IMR-90 (cell line): Measurements from ENCODE around the gene CIDEC. TPM values are rescaled to one million over a fixed set of nuclear protein-coding genes. Genes with fewer than 3 reads are reported as not detected.

Experiments used
- ATAC-seq: fragments of 200-7000 bp; cut with Tn5 transposase; 2 replicates; pipeline ENCODE4 v1.9.1; 2020; ENCODE audit warnings: low read depth, mild to moderate bottlenecking, moderate library complexity
- BruUV-seq: library from RNA; stranded (reverse); fragments of 400-500 nt; replicated peaks from 2 replicates; lab custom pipeline; 2021; lab: Mats Ljungman, UMichigan
- CTCF ChIA-PET: fragments of 300-600 bp; formaldehyde crosslinking; extraction: SDS; loops from one replicate; lab custom pipeline; 2021; ENCODE audit warnings: antibody characterized with exemption; lab: Yijun Ruan, JAX
- POLR2A ChIA-PET: fragments of 300-600 bp; sonication (Branson Sonifier 250); formaldehyde crosslinking; loops from one replicate; lab custom pipeline; 2022; ENCODE audit warnings: antibody characterized with exemption; ENCODE audit not compliant: unreplicated experiment; lab: Charles Lee
- DNase-seq: peaks from one replicate; pipeline ENCODE4 v3.0.0; 2013
- H2AFZ ChIP-seq: replicated peaks from 2 replicates; pipeline ENCODE3; 2013; ENCODE audit warnings: low read length, mild to moderate bottlenecking; ENCODE audit not compliant: poor library complexity
- H2AK5ac ChIP-seq: 2 replicates; pipeline ENCODE4 v1.6.1; 2013; ENCODE audit warnings: low read depth, low read length, inconsistent platforms
- H2AK9ac ChIP-seq: replicated peaks from 2 replicates; pipeline ENCODE3; 2013; ENCODE audit warnings: mild to moderate bottlenecking, low read depth, low read length, moderate library complexity; ENCODE audit not compliant: poor library complexity
- H2BK120ac ChIP-seq: 2 replicates; pipeline ENCODE4 v1.6.1; 2013; ENCODE audit warnings: low read depth, low read length, inconsistent platforms
- H2BK15ac ChIP-seq: 3 replicates; pipeline ENCODE4 v1.6.1; 2013; ENCODE audit warnings: low read depth, low read length, inconsistent platforms
- H2BK20ac ChIP-seq: 2 replicates; pipeline ENCODE4 v1.6.1; 2013; ENCODE audit warnings: low read depth, mild to moderate bottlenecking, inconsistent platforms, low read length, moderate library complexity
- H2BK5ac ChIP-seq: 2 replicates; pipeline ENCODE4 v1.6.1; 2013; ENCODE audit warnings: mild to moderate bottlenecking, low read depth, low read length, inconsistent platforms; ENCODE audit not compliant: poor library complexity, severe bottlenecking
- H3K14ac ChIP-seq: replicated peaks from 2 replicates; pipeline ENCODE4 v1.6.1; 2013; ENCODE audit warnings: low read depth, low read length, inconsistent platforms
- H3K18ac ChIP-seq: 2 replicates; pipeline ENCODE4 v1.6.1; 2013; ENCODE audit warnings: low read depth, low read length, control low read depth
- H3K23ac ChIP-seq: 2 replicates; pipeline ENCODE4 v1.6.1; 2013; ENCODE audit warnings: low read depth, low read length, inconsistent platforms
- H3K27ac ChIP-seq: 2 replicates; pipeline ENCODE4 v1.5.1; 2013; ENCODE audit warnings: mild to moderate bottlenecking, control low read depth, low read length; ENCODE audit not compliant: insufficient read depth
- H3K27me3 ChIP-seq: 2 replicates; pipeline ENCODE4 v1.6.1; 2013; ENCODE audit warnings: low read length; ENCODE audit not compliant: control insufficient read depth, insufficient read depth
- H3K36me3 ChIP-seq: 2 replicates; pipeline ENCODE4 v1.6.1; 2013; ENCODE audit warnings: low read length, mixed read lengths; ENCODE audit not compliant: control insufficient read depth, insufficient read depth
- H3K4ac ChIP-seq: 2 replicates; pipeline ENCODE4 v1.6.1; 2013; ENCODE audit warnings: low read depth, low read length, inconsistent platforms
- H3K4me1 ChIP-seq: 2 replicates; pipeline ENCODE4 v1.6.1; 2013; ENCODE audit warnings: low read length, mixed read lengths; ENCODE audit not compliant: control insufficient read depth, insufficient read depth
- H3K4me2 ChIP-seq: 2 replicates; pipeline ENCODE4 v1.6.1; 2013; ENCODE audit warnings: low read depth, mild to moderate bottlenecking, control low read depth, low read length, moderate library complexity
- H3K4me3 ChIP-seq: 2 replicates; pipeline ENCODE4 v1.5.1; 2013; ENCODE audit warnings: low read depth, mild to moderate bottlenecking, control low read depth, low read length, moderate library complexity; ENCODE audit not compliant: insufficient read depth
- H3K56ac ChIP-seq: 2 replicates; pipeline ENCODE4 v1.6.1; 2013; ENCODE audit warnings: low read length, inconsistent platforms; ENCODE audit not compliant: insufficient read depth; ENCODE audit errors: extremely low read depth
- H3K79me1 ChIP-seq, 2 experiments: 2 replicates each; pipeline ENCODE4 v1.6.1; 2013; ENCODE audit warnings: low read length in 2 of 2, inconsistent platforms in 1 of 2, low read depth in 1 of 2
- H3K9ac ChIP-seq: 2 replicates; pipeline ENCODE4 v1.6.1; 2013; ENCODE audit warnings: low read depth, low read length, control low read depth
- H3K9me1 ChIP-seq: 2 replicates; pipeline ENCODE4 v1.6.1; 2013; ENCODE audit warnings: low read length, inconsistent platforms; ENCODE audit not compliant: insufficient read depth
- H3K9me3 ChIP-seq: 2 replicates; pipeline ENCODE4 v1.6.1; 2013; ENCODE audit warnings: low read length; ENCODE audit not compliant: control insufficient read depth, insufficient read depth
- H4K20me1 ChIP-seq: 2 replicates; pipeline ENCODE4 v1.6.1; 2013; ENCODE audit warnings: low read length, inconsistent platforms; ENCODE audit not compliant: insufficient read depth
- H4K5ac ChIP-seq: 2 replicates; pipeline ENCODE4 v1.6.1; 2013; ENCODE audit warnings: mild to moderate bottlenecking, low read depth, low read length, control low read depth
- H4K8ac ChIP-seq, 2 experiments: 2 replicates each; pipeline ENCODE4 v1.6.1; 2013; ENCODE audit warnings: low read depth in 2 of 2, low read length in 2 of 2, control low read depth in 1 of 2, inconsistent platforms in 1 of 2
- H4K91ac ChIP-seq: 2 replicates; pipeline ENCODE4 v1.6.1; 2013; ENCODE audit warnings: low read depth, low read length, inconsistent platforms; ENCODE audit not compliant: insufficient read depth
- FOS ChIP-seq: fragments of 150-350 bp; IDR thresholded peaks from 2 replicates; pipeline ENCODE4 v1.6.1; 2016; ENCODE audit warnings: low read depth, low read length
- MAFK ChIP-seq: IDR thresholded peaks from 2 replicates; pipeline ENCODE4 v1.6.1; 2012; ENCODE audit warnings: low read depth, low read length, improper control_type of control experiment
- MAZ ChIP-seq: IDR thresholded peaks from 2 replicates; pipeline ENCODE4 v1.6.1; 2012; ENCODE audit warnings: low read depth, mild to moderate bottlenecking, low read length, improper control_type of control experiment, moderate library complexity, borderline replicate concordance
- RAD21 ChIP-seq: IDR thresholded peaks from 2 replicates; pipeline ENCODE4 v1.6.1; 2012; ENCODE audit warnings: low read length, improper control_type of control experiment
- RFX5 ChIP-seq: IDR thresholded peaks from 2 replicates; pipeline ENCODE4 v1.8.0; 2012; ENCODE audit warnings: low read depth, mild to moderate bottlenecking, low read length, moderate library complexity
- SMC3 ChIP-seq: fragments of 150-350 bp; IDR thresholded peaks from 2 replicates; pipeline ENCODE4 v1.6.1; 2016; ENCODE audit warnings: low read depth, mild to moderate bottlenecking, antibody characterized with exemption, low read length, moderate library complexity
- USF2 ChIP-seq: fragments of 150-350 bp; IDR thresholded peaks from 2 replicates; pipeline ENCODE4 v1.6.1; 2017; ENCODE audit warnings: mild to moderate bottlenecking, antibody characterized with exemption, low read length, low read depth
- WGBS, 2 experiments: methylation state at CpG; one replicate each; pipeline versions ENCODE4 v1.1.5 to v1.1.7; 2013; ENCODE audit warnings: missing lambda C conversion rate in 2 of 2; ENCODE audit not compliant: insufficient read length in 1 of 2; ENCODE audit errors: extremely low coverage in 2 of 2; 5-methylcytosine and 5-hydroxymethylcytosine counted together
- dilution Hi-C: fragments of 300-500 bp; cut with HindIII; formaldehyde crosslinking; loops from one replicate; pipeline ENCODE4 v1.14.3; 2018; ENCODE audit warnings: low sequenced_read_pairs; ENCODE audit not compliant: unreplicated experiment
- in situ Hi-C: fragments of 300-500 bp; cut with MboI; formaldehyde crosslinking; loops from 3 replicates; pipeline ENCODE4 v1.14.3; 2019; ENCODE audit warnings: low sequenced_read_pairs, inconsistent platforms, mixed read lengths
- intact Hi-C: fragments of 100-400 bp; cut with micrococcal nuclease; formaldehyde crosslinking; loops from 2 replicates; pipeline ENCODE4 v1.10.0; 2022
- polyA plus RNA-seq, 3 experiments: library from polyadenylated mRNA; depleted of rRNA; stranded (reverse); fragments of >200 nt; gene quantifications; 2 replicates each; pipeline ENCODE4 v1.2.3, GENCODE V29; 2012; ENCODE audit warnings: low replicate concordance in 1 of 3
- total RNA-seq: library from RNA; depleted of rRNA; stranded (reverse); fragments of >200 nt; gene quantifications from 2 replicates; pipeline ENCODE4 v1.2.3, GENCODE V29; 2012

The CIDEC gene
- total and polyA plus RNA-seq, 2 of the 4 experiments (the other 2 are of a cell fraction) = 0.09 TPM; not detected in 1

GRCh38 chr3:9912294-9912935 is 32.4 kb upstream of the CIDEC start (continued):
- TF ChIP-seq RAD21 = no peak

GRCh38 chr3:9911863-9912262 is 31.8 kb upstream of the CIDEC start:
- Histone ChIP-seq H3K4me3 (no peak overlapping the region), H2BK15ac (no peak overlapping the region), H3K14ac (no peak overlapping the region), H3K4me2 (no peak overlapping the region), H4K91ac (no peak overlapping the region), H2BK5ac (no peak overlapping the region), H3K79me1 (peaks cover 0 to 16% of the 10 kb centered on the region in 2 experiments; a peak in 2 of 4 replicates), H3K27ac (no peak overlapping the region), H4K20me1 (no peaks in the 10 kb centered on the region), H3K9me3 (no peaks in the 10 kb centered on the region), H3K18ac (no peak overlapping the region; the same call in 1 of the 2 replicates), H3K9ac (no peak overlapping the region), H3K4me1 (peaks cover 25% of the 10 kb centered on the region), H3K9me1 (peaks cover 15% of the 10 kb centered on the region), H2AK5ac (no peak overlapping the region), H2AFZ (no peak overlapping the region), H3K56ac (no peak overlapping the region), H3K23ac (no peak overlapping the region), H3K36me3 (no peaks in the 10 kb centered on the region), H3K27me3 (no peaks in the 10 kb centered on the region), H4K5ac (no peak overlapping the region), H2AK9ac (no peak overlapping the region), H3K4ac (no peak overlapping the region), H2BK120ac (no peak overlapping the region), H2BK20ac (no peak overlapping the region), H4K8ac (no peak overlapping the region)
- POLR2A ChIA-PET = interaction anchor here (0.6 kb wide), 1 partner anchor 12 kb away, joined by 5 read pairs; no protein-coding TSS in a partner anchor
- in situ Hi-C loops (no loop called here), dilution Hi-C loops (no loop called here), intact Hi-C loops (no loop called here)
- no TSS peak for BruUV-seq
- TF ChIP-seq USF2 = no peak
- no peak for TF ChIP-seq MAFK
- no peak for TF ChIP-seq RFX5
- TF ChIP-seq SMC3 = no peak
- TF ChIP-seq FOS = no peak
- TF ChIP-seq MAZ = no peak
- ATAC-seq (no peak), DNase-seq (no peak)
- WGBS, 2 experiments = 87% methylated on average over 4 of the region's 8 CpGs; no CpG with 5 or more reads in 1 of the 2 experiments
- CTCF ChIA-PET = no interaction called here
